Measurements from ENCODE around the gene SMARCA4. TPM values are rescaled to one million over a fixed set of nuclear protein-coding genes. Genes with fewer than 3 reads are reported as not detected.
"Not testable (repeated sequence)": the region's sequence is repeated elsewhere in the genome, so short reads cannot be mapped to it uniquely, and the experiment has no call there.

The SMARCA4 gene
- total RNA-seq, 1 experiment from 2014 or later, result 36.2 TPM

- Histone ChIP-seq H3K36me3 (ENCODE audit: control insufficient read depth, insufficient read depth, low read length) (no peaks in the 10 kb centered on the region), H3K9me3 (ENCODE audit: control insufficient read depth, insufficient read depth, low read depth, low read length) (no peaks in the 10 kb centered on the region), H3K4me1 (ENCODE audit: control insufficient read depth, insufficient read depth, low read length) (no peaks in the 10 kb centered on the region), H3K27ac (ENCODE audit: low read length) (no peak overlapping the region), H3K27me3 (ENCODE audit: control insufficient read depth, insufficient read depth, low read length) (no peaks in the 10 kb centered on the region), H3K4me3 (ENCODE audit: low read depth in 2 of 2, low read length in 2 of 2) (no peak overlapping the region)
- no peak for ATAC-seq
- in situ Hi-C loops (cut with HindIII; ENCODE audit: low pct_unique_long_range_greater_than_20kb, low sequenced_read_pairs) (no loop called here), intact Hi-C loops (cut with micrococcal nuclease; ENCODE audit: unreplicated experiment) (no loop called here)
- BruUV-seq (replicated peaks), result no TSS peak
- CTCF ChIA-PET, result no interaction called here
- no peak for DNase-seq (ENCODE audit: low read depth, low spot score)
- POLR2A ChIA-PET, result no interaction called here
- TF ChIP-seq POLR2AphosphoS5 (IDR thresholded peaks at IDR 0.05; ENCODE audit: low read depth, low read length) (no peak), REST (IDR thresholded peaks at IDR 0.05; ENCODE audit: insufficient read depth in 1 of 2, low read depth in 2 of 2, low read length in 1 of 2) (no peak), SIN3A (IDR thresholded peaks at IDR 0.05; ENCODE audit: borderline replicate concordance, insufficient read depth, low read depth, low read length) (no peak), TCF7L2 (IDR thresholded peaks at IDR 0.05; ENCODE audit: low read depth, low read length) (no peak), CTCF (IDR thresholded peaks at IDR 0.05) (no peak)
These were observed 112.7 kb downstream of the SMARCA4 start for GRCh38 chr19:11073568-11073967.

- H3K36me3 ChIP-seq (ENCODE audit: control insufficient read depth, insufficient read depth, low read length); POLR2A ChIA-PET; intact Hi-C loops (cut with micrococcal nuclease; ENCODE audit: unreplicated experiment); DNase-seq (ENCODE audit: low read depth, low spot score); CTCF ChIA-PET; H3K27me3 ChIP-seq (ENCODE audit: control insufficient read depth, insufficient read depth, low read length); H3K4me3 ChIP-seq (ENCODE audit: low read depth in 2 of 2, low read length in 2 of 2); ATAC-seq; BruUV-seq (replicated peaks); in situ Hi-C loops (cut with HindIII; ENCODE audit: low pct_unique_long_range_greater_than_20kb, low sequenced_read_pairs); H3K9me3 ChIP-seq (ENCODE audit: control insufficient read depth, insufficient read depth, low read depth, low read length); H3K4me1 ChIP-seq (ENCODE audit: control insufficient read depth, insufficient read depth, low read length); H3K27ac ChIP-seq (ENCODE audit: low read length): not testable (repeated sequence)
These were observed 116.0 kb downstream of the SMARCA4 start for GRCh38 chr19:11076792-11077191.

GRCh38 chr19:11078893-11079292 lies 118.1 kb downstream of the SMARCA4 start:
- TF ChIP-seq REST (IDR thresholded peaks at IDR 0.05; ENCODE audit: insufficient read depth in 1 of 2, low read depth in 2 of 2, low read length in 1 of 2) (no peak), CTCF (IDR thresholded peaks at IDR 0.05) (no peak), SIN3A (IDR thresholded peaks at IDR 0.05; ENCODE audit: borderline replicate concordance, insufficient read depth, low read depth, low read length) (no peak), TCF7L2 (IDR thresholded peaks at IDR 0.05; ENCODE audit: low read depth, low read length) (no peak)
- Histone ChIP-seq H3K9me3 (ENCODE audit: control insufficient read depth, insufficient read depth, low read depth, low read length) (no peaks in the 10 kb centered on the region), H3K4me3 (ENCODE audit: low read depth in 2 of 2, low read length in 2 of 2) (no peak overlapping the region), H3K27me3 (ENCODE audit: control insufficient read depth, insufficient read depth, low read length) (no peaks in the 10 kb centered on the region), H3K27ac (ENCODE audit: low read length) (no peak overlapping the region), H3K4me1 (ENCODE audit: control insufficient read depth, insufficient read depth, low read length) (peaks cover 1% of the 10 kb centered on the region; the same call in 1 of the 2 replicates), H3K36me3 (ENCODE audit: control insufficient read depth, insufficient read depth, low read length) (no peaks in the 10 kb centered on the region)
- in situ Hi-C loops (cut with HindIII; ENCODE audit: low pct_unique_long_range_greater_than_20kb, low sequenced_read_pairs) (no loop called here), intact Hi-C loops (cut with micrococcal nuclease; ENCODE audit: unreplicated experiment) (no loop called here)
- CTCF ChIA-PET, result no interaction called here
- no TSS peak for BruUV-seq (replicated peaks)
- POLR2A ChIA-PET, result no interaction called here
- ATAC-seq, result no peak
- DNase-seq (ENCODE audit: low read depth, low spot score), result no peak

Measured in Panc1 (cell line).